Measurements from ENCODE around the gene CLDN5.

GRCh38 chr22:19555651-19556050 lies 31.4 kb upstream of the CLDN5 start:
- no peak for TF ChIP-seq POLR2AphosphoS5 (IDR thresholded peaks at IDR 0.05; ENCODE audit: low read depth, low read length)
- no peak for TF ChIP-seq TAF1 (IDR thresholded peaks at IDR 0.05; ENCODE audit: borderline replicate concordance, insufficient read depth, low read length)
- no peak for TF ChIP-seq REST (IDR thresholded peaks at IDR 0.05; ENCODE audit: insufficient read depth in 1 of 2, low read depth in 2 of 2, low read length in 2 of 2)
- no peak for TF ChIP-seq SIN3A (IDR thresholded peaks at IDR 0.05; ENCODE audit: borderline replicate concordance, insufficient read depth, low read length)
- TF ChIP-seq FOXP2 (optimal IDR thresholded peaks at IDR 0.05; ENCODE audit: borderline replicate concordance, extremely low read depth, extremely low read length, insufficient read depth) = no peak
